DND-41 (cell line): Measurements from ENCODE around the gene CRYGC.

Experiments used
- ATAC-seq: fragments of 200-7000 bp; cut with Tn5 transposase; 3 replicates; pipeline ENCODE4 v1.9.1; 2021; ENCODE audit warnings: low read depth; ENCODE audit not compliant: insufficient read depth
- DNase-seq: peaks from one replicate; pipeline ENCODE4 v3.0.0-alpha.2; 2020
- H2AFZ ChIP-seq: 2 replicates; pipeline ENCODE4 v1.6.0; 2012; ENCODE audit warnings: low read depth, low read length
- H3K27ac ChIP-seq: 2 replicates; pipeline ENCODE4 v1.5.1; 2012; ENCODE audit warnings: low read length, inconsistent platforms
- H3K27me3 ChIP-seq: fragments of 200-600 bp; sonication (generic); 2 replicates; pipeline ENCODE4 v1.6.0; 2012; ENCODE audit warnings: low read length, mild to moderate bottlenecking, inconsistent platforms; ENCODE audit not compliant: insufficient read depth, poor library complexity
- H3K36me3 ChIP-seq: 2 replicates; pipeline ENCODE4 v1.5.1; 2012; ENCODE audit warnings: low read length, inconsistent platforms; ENCODE audit not compliant: insufficient read depth
- H3K4me1 ChIP-seq: 2 replicates; pipeline ENCODE4 v1.5.1; 2012; ENCODE audit warnings: mild to moderate bottlenecking, low read length; ENCODE audit not compliant: insufficient read depth
- H3K4me2 ChIP-seq: 2 replicates; pipeline ENCODE4 v1.6.0; 2012; ENCODE audit warnings: mild to moderate bottlenecking, moderate library complexity, low read length, inconsistent platforms; ENCODE audit not compliant: insufficient read depth
- H3K4me3 ChIP-seq, 2 experiments: fragments of 200-600 bp in 1 of 2; shearing (Covaris generic) in 1 of 2; 2 replicates each; pipeline ENCODE4 v1.5.1; 2012 to 2016; ENCODE audit warnings: inconsistent platforms in 2 of 2, low read length in 2 of 2, mild to moderate bottlenecking in 2 of 2, low read depth in 1 of 2, moderate library complexity in 1 of 2
- H3K79me2 ChIP-seq: 2 replicates; pipeline ENCODE4 v1.6.0; 2012; ENCODE audit warnings: low read length, inconsistent platforms; ENCODE audit not compliant: insufficient read depth
- H3K9ac ChIP-seq: 2 replicates; pipeline ENCODE4 v1.6.0; 2012; ENCODE audit warnings: low read depth, mild to moderate bottlenecking, inconsistent platforms, low read length, moderate library complexity
- H3K9me3 ChIP-seq: 2 replicates; pipeline ENCODE4 v1.5.1; 2012; ENCODE audit warnings: low read length, moderate library complexity, mild to moderate bottlenecking, inconsistent platforms; ENCODE audit not compliant: insufficient read depth, severe bottlenecking
- H4K20me1 ChIP-seq: 2 replicates; pipeline ENCODE4 v1.6.0; 2012; ENCODE audit warnings: low read length; ENCODE audit not compliant: insufficient read depth
- CTCF ChIP-seq: IDR thresholded peaks from 2 replicates; pipeline ENCODE4 v1.5.1; 2012; ENCODE audit warnings: borderline replicate concordance, low read length, moderate library complexity, mild to moderate bottlenecking; ENCODE audit not compliant: poor library complexity, severe bottlenecking; ENCODE audit errors: extremely low read depth
- EZH2 ChIP-seq: IDR thresholded peaks from 3 replicates; pipeline ENCODE4 v1.6.1; 2012; ENCODE audit warnings: borderline replicate concordance, low read depth, mild to moderate bottlenecking, moderate library complexity, low read length, inconsistent platforms; ENCODE audit not compliant: severe bottlenecking

The CRYGC gene

GRCh38 chr2:208136716-208137094 lies 7.1 kb upstream of the CRYGC start:
- Histone ChIP-seq H2AFZ (no peak overlapping the region), H3K4me1 (peaks cover 13% of the 10 kb centered on the region), H3K79me2 (no peaks in the 10 kb centered on the region), H3K4me3 (no peak overlapping the region), H3K9ac (no peak overlapping the region), H3K4me2 (no peak overlapping the region), H3K9me3 (no peaks in the 10 kb centered on the region), H3K27ac (no peak overlapping the region), H3K36me3 (no peaks in the 10 kb centered on the region), H3K27me3 (no peaks in the 10 kb centered on the region), H4K20me1 (no peaks in the 10 kb centered on the region)
- TF ChIP-seq CTCF (no peak), EZH2 (no peak)
- DNase-seq (no peak), ATAC-seq (no peak)

- Histone ChIP-seq H3K9ac (no peak overlapping the region), H2AFZ (no peak overlapping the region), H4K20me1 (no peaks in the 10 kb centered on the region), H3K27ac (no peak overlapping the region), H3K4me1 (peaks cover 13% of the 10 kb centered on the region), H3K79me2 (no peaks in the 10 kb centered on the region), H3K36me3 (no peaks in the 10 kb centered on the region), H3K9me3 (no peaks in the 10 kb centered on the region), H3K27me3 (no peaks in the 10 kb centered on the region), H3K4me2 (no peak overlapping the region), H3K4me3 (no peak overlapping the region)
- TF ChIP-seq EZH2 (no peak), CTCF (no peak)
- ATAC-seq: no peak
- DNase-seq: no peak
These were observed 6.4 kb upstream of the CRYGC start for GRCh38 chr2:208135794-208136715.

- peak overlapping the region; percentile 65; the same call in 1 of the 2 replicates for H2AFZ ChIP-seq
- peak overlapping the region; percentile 40; the same call in 1 of the 2 replicates for H3K27ac ChIP-seq
- no peaks in the 10 kb centered on the region for H4K20me1 ChIP-seq
- ATAC-seq (peak; percentile 95), DNase-seq (peak; percentile 55)
- H3K4me3 ChIP-seq: no peak overlapping the region
- TF ChIP-seq CTCF: no peak
- TF ChIP-seq EZH2: no peak
- H3K4me2 ChIP-seq: peak overlapping the region; percentile 36; the same call in 1 of the 2 replicates
- H3K27me3 ChIP-seq: no peaks in the 10 kb centered on the region
- H3K9me3 ChIP-seq: no peaks in the 10 kb centered on the region
- H3K79me2 ChIP-seq: no peaks in the 10 kb centered on the region
- H3K36me3 ChIP-seq: no peaks in the 10 kb centered on the region
- no peak overlapping the region for H3K9ac ChIP-seq
- peaks cover 13% of the 10 kb centered on the region for H3K4me1 ChIP-seq
These were observed 5.4 kb upstream of the CRYGC start for GRCh38 chr2:208134928-208135586.
